Tibial nerve (tissue), 4 donors: ENCODE measurements around the gene SPTB.

Experiments used
- CTCF ChIP-seq, 5 experiments: fragments of 200-600 bp in 3 of 5; fragments of 450-650 bp in 2 of 5; sonication (generic) in 3 of 5; IDR thresholded peaks; one replicate each; pipeline ENCODE4 v1.5.1; 2016 to 2019; ENCODE audit warnings: antibody characterized with exemption in 5 of 5, mild to moderate bottlenecking in 3 of 5, moderate library complexity in 2 of 5
- EP300 ChIP-seq, 2 donors: sonication (generic); formaldehyde crosslinking; IDR thresholded peaks; one replicate each; pipeline ENCODE4 v1.6.1; 2017; ENCODE audit warnings: antibody characterized with exemption in 2 of 2, mild to moderate bottlenecking in 1 of 2

- no peak for TF ChIP-seq CTCF (IDR thresholded peaks at IDR 0.05)
- no peak for TF ChIP-seq EP300 (IDR thresholded peaks at IDR 0.05)
Measured at GRCh38 chr14:64701660-64702059, 178.0 kb downstream of the SPTB start.
